ENCODE data around the gene SH3RF2.

DNA sequence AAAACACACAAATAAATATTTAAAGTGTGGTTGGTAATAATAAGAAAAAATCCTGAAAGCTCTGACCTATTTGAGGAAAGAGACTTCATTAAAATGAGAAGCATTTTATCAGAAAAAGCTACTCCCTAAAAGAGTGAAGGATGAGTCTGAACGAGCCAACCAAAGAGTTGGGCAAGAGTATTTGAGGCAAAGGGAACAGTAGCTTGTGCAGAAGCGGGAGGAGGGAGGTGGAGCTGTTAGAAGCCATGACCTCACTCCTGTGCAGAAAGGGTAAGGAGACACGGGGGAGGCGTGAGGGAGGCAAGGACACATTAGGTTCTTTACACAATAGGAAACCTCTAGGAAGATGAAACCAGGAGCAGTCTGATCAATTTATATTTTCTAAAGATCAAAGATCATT, 29.4 kb downstream of the SH3RF2 start:
- TF ChIP-seq, protein P1, sequence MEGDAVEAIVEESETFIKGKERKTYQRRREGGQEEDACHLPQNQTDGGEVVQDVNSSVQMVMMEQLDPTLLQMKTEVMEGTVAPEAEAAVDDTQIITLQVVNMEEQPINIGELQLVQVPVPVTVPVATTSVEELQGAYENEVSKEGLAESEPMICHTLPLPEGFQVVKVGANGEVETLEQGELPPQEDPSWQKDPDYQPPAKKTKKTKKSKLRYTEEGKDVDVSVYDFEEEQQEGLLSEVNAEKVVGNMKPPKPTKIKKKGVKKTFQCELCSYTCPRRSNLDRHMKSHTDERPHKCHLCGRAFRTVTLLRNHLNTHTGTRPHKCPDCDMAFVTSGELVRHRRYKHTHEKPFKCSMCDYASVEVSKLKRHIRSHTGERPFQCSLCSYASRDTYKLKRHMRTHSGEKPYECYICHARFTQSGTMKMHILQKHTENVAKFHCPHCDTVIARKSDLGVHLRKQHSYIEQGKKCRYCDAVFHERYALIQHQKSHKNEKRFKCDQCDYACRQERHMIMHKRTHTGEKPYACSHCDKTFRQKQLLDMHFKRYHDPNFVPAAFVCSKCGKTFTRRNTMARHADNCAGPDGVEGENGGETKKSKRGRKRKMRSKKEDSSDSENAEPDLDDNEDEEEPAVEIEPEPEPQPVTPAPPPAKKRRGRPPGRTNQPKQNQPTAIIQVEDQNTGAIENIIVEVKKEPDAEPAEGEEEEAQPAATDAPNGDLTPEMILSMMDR (IDR thresholded peaks at IDR 0.05) = no peak
- TF ChIP-seq POLR2A (IDR thresholded peaks at IDR 0.05) = no peak

All from uterus (tissue), 2 donors.